ENCODE data around the gene OR51D1.

- TF ChIP-seq TAF1 (IDR thresholded peaks at IDR 0.05; ENCODE audit: control insufficient read depth, extremely low read depth, insufficient read depth, low read length, severe bottlenecking) = no peak
- TF ChIP-seq RNF2 (IDR thresholded peaks at IDR 0.05) = no peak
- TF ChIP-seq CTCF (IDR thresholded peaks at IDR 0.05 in 2 of 3, conservative IDR thresholded peaks at IDR 0.05 in 1 of 3; ENCODE audit: insufficient read depth in 2 of 3, low read depth in 1 of 3, low read length in 3 of 3) = no peak
- TF ChIP-seq POLR2A (conservative IDR thresholded peaks at IDR 0.05) = no peak
- no peak for TF ChIP-seq MNT (conservative IDR thresholded peaks at IDR 0.05)
These were observed 25.6 kb downstream of the OR51D1 start for GRCh38 chr11:4662876-4663275.

Data from K562 (cell line).